ENCODE results near the gene FOXC1.

The FOXC1 gene

DNA sequence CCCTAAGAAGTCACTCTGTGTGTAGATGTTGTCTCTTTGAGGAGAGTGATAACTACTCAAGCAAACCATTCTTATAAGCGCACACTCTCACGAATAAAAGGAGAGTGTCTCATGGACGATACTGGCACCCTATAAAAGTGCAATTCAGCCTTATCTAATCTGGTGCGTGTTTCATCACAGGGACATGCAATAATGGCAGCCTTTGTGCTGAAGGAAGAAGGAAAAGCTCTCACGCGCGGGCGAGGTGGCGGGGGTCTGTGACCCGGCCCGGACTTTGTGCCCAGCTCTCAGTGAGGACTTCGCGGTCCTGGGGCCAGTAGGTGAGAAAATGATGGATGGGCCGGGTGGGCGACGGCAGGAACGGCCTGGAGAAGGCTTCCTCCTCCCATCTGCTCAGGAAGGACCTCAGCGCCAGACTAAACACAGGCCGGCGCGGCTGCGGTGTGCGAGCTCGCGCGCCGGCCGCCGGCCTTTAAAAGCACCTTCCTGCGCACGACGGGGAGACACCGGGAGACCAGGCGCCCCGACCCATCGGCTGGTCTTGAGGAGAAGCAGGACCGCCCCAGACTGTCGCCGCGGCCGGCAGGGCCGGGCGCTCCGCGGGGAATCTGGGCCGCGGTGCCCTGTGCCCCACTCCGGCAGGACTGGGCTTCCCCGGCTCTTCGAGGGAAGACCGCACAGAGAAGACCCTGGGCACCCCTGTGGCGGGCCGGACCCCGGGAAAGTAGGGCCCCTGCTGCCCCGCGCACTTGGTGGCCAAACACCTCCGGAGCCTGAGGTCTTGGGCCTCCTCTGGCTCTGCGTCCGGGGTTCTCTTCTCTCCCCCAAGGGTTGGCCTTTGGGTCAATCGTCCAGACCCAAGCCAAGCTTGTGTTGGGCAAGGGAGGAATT lies 8.3 kb upstream of the FOXC1 start:
- TF ChIP-seq MYC (IDR thresholded peaks at IDR 0.05; ENCODE audit: low read depth, low read length), result no peak
- no peak for TF ChIP-seq POLR2A (IDR thresholded peaks at IDR 0.05; ENCODE audit: extremely low read depth, insufficient read length)
- TF ChIP-seq, protein P1, sequence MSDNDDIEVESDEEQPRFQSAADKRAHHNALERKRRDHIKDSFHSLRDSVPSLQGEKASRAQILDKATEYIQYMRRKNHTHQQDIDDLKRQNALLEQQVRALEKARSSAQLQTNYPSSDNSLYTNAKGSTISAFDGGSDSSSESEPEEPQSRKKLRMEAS (IDR thresholded peaks at IDR 0.05; ENCODE audit: low read depth, low read length), result no peak
- TF ChIP-seq, protein P2, sequence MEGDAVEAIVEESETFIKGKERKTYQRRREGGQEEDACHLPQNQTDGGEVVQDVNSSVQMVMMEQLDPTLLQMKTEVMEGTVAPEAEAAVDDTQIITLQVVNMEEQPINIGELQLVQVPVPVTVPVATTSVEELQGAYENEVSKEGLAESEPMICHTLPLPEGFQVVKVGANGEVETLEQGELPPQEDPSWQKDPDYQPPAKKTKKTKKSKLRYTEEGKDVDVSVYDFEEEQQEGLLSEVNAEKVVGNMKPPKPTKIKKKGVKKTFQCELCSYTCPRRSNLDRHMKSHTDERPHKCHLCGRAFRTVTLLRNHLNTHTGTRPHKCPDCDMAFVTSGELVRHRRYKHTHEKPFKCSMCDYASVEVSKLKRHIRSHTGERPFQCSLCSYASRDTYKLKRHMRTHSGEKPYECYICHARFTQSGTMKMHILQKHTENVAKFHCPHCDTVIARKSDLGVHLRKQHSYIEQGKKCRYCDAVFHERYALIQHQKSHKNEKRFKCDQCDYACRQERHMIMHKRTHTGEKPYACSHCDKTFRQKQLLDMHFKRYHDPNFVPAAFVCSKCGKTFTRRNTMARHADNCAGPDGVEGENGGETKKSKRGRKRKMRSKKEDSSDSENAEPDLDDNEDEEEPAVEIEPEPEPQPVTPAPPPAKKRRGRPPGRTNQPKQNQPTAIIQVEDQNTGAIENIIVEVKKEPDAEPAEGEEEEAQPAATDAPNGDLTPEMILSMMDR (IDR thresholded peaks at IDR 0.05; ENCODE audit: low read depth, low read length), result no peak
- no peak overlapping the region for H3K4me3 ChIP-seq (ENCODE audit: low read depth, low read length)
- no peak for DNase-seq (ENCODE audit: low read depth)

DNA sequence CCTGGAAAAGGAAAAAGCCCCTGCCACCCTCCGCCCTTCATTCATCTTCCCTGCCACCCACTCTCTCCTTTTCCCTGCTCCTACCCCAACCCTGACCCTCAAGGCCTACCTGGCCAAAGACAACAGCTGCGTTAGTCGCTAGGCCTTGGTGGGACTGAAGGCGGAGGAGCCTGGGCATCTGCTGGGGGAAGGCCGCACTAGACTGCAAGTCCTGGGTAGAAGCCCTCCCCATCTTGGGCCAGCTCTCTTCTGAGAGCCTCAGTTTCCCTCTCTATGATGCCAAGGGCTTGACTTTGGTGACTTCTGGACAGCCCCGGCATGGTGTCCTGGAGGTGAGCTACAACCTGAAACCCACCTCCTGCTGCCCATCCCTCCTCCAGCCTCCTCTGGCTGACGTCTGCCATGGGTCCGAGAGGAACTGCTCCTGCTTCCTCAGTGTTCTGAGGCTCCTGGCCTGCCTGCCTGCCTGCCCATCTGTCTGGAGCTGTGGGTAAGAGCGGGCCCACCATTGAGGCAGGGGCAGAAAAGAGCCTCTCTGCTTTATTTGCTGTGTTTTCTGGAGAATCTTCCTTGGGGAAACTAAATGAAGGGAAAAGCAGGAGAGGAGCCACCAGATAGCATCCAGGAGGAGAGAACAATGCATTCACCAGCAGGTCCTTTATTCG lies 7.5 kb upstream of the FOXC1 start:
- H3K4me3 ChIP-seq (ENCODE audit: low read depth, low read length), result no peak overlapping the region
- TF ChIP-seq, protein P1 (IDR thresholded peaks at IDR 0.05; ENCODE audit: low read depth, low read length), result no peak
- TF ChIP-seq, protein P2 (IDR thresholded peaks at IDR 0.05; ENCODE audit: low read depth, low read length), result no peak
- TF ChIP-seq MYC (IDR thresholded peaks at IDR 0.05; ENCODE audit: low read depth, low read length) (no peak), POLR2A (IDR thresholded peaks at IDR 0.05; ENCODE audit: extremely low read depth, insufficient read length) (no peak)

DNA sequence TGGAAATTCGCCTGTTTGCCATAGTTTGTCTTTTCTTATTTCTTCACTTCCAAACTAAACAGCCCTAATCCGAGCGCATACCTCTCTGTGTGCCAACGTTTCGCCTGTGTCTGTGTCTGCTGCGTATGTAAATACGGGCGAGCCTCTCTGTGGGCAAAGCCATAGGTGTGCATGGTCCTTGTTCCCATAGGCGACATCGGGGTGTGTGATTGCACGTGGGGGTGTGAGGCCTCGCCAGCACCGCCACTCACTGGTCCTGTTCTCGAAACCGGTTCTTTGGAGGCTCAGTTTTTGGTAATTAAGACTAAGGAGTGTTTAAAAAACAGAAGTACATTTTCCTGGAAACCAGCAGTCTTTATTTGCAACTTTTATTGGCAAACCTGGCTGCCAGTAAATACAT lies 6.0 kb upstream of the FOXC1 start:
- H3K4me3 ChIP-seq (ENCODE audit: low read depth, low read length), result no peak overlapping the region
- DNase-seq (ENCODE audit: low read depth), result no peak
- TF ChIP-seq MYC (IDR thresholded peaks at IDR 0.05; ENCODE audit: low read depth, low read length) (no peak), POLR2A (IDR thresholded peaks at IDR 0.05; ENCODE audit: extremely low read depth, insufficient read length) (no peak)
- TF ChIP-seq, protein P2 (IDR thresholded peaks at IDR 0.05; ENCODE audit: low read depth, low read length), result no peak
- TF ChIP-seq, protein P1 (IDR thresholded peaks at IDR 0.05; ENCODE audit: low read depth, low read length), result no peak

More for the DNA sequence above, 7.5 kb upstream of the FOXC1 start:
- DNase-seq (ENCODE audit: low read depth), result no peak

DNA sequence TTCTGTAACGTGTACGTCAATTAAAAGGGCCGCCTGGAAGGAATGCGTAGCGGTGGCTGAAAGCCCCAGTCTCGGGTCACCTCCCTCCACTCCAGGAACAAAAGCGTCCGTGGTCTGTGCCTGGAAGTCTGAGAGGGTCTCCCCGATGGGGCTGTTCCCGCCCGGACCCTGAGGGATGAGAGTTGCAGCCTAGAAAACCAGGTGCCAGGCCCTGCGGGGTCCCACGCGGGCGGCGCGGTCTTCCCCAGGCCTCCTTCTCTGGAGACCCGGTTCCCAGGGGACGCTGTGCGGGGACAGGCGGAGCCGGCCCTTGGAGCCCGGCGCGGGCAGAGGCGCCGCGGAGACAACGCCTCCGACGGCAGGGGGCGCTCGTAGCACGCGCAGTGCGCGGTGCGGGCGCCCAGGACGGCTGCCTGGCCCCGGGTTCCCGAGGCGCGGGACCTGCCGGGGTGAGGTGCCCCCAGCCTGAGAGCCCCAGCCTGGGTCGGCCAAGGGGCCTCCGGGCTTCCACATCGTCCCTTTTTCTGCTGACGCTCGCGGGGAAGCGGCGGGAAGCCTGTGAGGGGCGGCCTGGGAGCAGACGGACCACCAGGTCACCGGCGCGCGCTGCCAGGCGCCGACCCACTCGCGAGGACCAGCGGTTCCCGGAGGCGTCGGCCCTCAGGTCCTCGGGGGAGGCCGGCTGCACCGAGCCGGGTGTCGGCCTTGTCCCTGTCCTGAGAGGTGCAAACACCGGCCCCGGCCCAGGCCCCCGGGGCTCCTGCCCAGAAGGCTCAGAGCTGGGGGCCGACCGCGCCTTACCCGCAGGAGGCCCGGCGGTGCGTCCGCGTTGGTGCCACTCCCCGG lies 5.3 kb upstream of the FOXC1 start:
- H3K4me3 ChIP-seq (ENCODE audit: low read depth, low read length), result no peak overlapping the region
- peak; percentile 82 for DNase-seq (ENCODE audit: low read depth)
- no peak for TF ChIP-seq MYC (IDR thresholded peaks at IDR 0.05; ENCODE audit: low read depth, low read length)
- TF ChIP-seq, protein P2 (IDR thresholded peaks at IDR 0.05; ENCODE audit: low read depth, low read length), result peak; percentile 72

DNA sequence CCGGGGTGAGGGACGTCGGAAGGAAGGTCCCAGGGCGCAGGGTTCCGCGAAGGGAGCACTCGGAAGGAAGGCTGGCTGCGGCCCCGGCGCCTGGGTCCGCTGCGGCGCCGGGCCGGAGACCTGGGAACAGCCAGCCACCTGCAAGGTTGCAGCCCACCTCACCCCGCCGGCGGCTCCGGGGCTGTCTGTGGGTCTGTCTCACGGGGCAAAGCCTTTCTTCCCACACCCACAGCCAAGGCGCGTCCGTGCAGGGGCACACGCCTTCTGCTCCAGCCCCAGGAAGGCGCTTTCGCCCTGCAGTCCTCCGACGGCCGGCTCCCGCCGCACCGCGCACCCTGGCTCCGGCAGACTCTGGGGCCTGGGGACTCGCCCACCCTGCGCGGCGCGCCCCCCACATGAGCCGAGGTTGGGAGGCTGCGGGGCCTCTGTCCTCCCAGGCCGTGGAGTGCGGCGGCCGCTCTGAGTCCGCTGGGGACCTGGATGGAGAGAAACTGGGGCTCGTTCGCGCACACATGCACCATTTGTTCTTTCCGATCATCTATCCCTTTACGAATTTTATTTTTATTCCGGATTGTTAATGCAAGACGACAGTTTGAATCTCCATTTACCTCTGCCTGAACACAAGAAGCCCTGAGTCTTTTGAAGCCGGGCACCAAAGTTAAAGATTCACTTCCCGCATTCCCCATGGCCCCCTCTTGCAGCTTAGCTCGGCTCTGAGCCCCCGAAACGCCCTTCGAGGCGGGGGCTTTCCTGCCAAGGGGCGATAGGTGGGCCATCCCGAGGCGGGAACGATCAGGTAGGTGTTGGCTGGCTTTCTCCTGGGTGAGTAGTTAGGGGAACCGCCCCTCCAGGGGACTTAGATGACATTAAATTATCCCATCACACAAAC lies 4.5 kb upstream of the FOXC1 start:
- no peak for TF ChIP-seq MYC (IDR thresholded peaks at IDR 0.05; ENCODE audit: low read depth, low read length)
- TF ChIP-seq, protein P1 (IDR thresholded peaks at IDR 0.05; ENCODE audit: low read depth, low read length), result no peak
- TF ChIP-seq, protein P2 (IDR thresholded peaks at IDR 0.05; ENCODE audit: low read depth, low read length), result no peak
- H3K4me3 ChIP-seq (ENCODE audit: low read depth, low read length), result no peak overlapping the region
- DNase-seq (ENCODE audit: low read depth), result no peak

All from NB4 (cell line).